ENCODE data around the gene SLC41A1.

Gene SLC41A1

GRCh38 chr1:205792481-205792881, 20.5 kb downstream of the SLC41A1 start:
- in situ Hi-C loops (cut with MboI; ENCODE audit: low sequenced_read_pairs, unreplicated experiment) = loop anchor here (10.0 to 25.0 kb wide), 3 partner anchors 122 to 320 kb away; partner anchors contain the start of gene AVPR1B
- no peak for TF ChIP-seq CTCF (IDR thresholded peaks at IDR 0.05; ENCODE audit: borderline replicate concordance, control extremely low read depth, extremely low read depth, insufficient read depth, missing control alignments)
- DNase-seq (ENCODE audit: low spot score) = no peak

- in situ Hi-C loops (cut with MboI; ENCODE audit: low sequenced_read_pairs, unreplicated experiment) = loop anchor here (10.0 to 25.0 kb wide), 3 partner anchors 123 to 321 kb away; partner anchors contain the start of gene AVPR1B
- peak; percentile 79 for DNase-seq (ENCODE audit: low spot score)
- TF ChIP-seq CTCF (IDR thresholded peaks at IDR 0.05; ENCODE audit: borderline replicate concordance, control extremely low read depth, extremely low read depth, insufficient read depth, missing control alignments) = peak; percentile 74
These were observed 21.3 kb downstream of the SLC41A1 start for GRCh38 chr1:205791568-205792180.

GRCh38 chr1:205787287-205787916, 25.6 kb downstream of the SLC41A1 start:
- DNase-seq (ENCODE audit: low spot score) = no peak
- in situ Hi-C loops (cut with MboI; ENCODE audit: low sequenced_read_pairs, unreplicated experiment) = loop anchor here (25.0 kb wide), 1 partner anchor 325 kb away; the partner anchor contains the start of gene AVPR1B
- TF ChIP-seq CTCF (IDR thresholded peaks at IDR 0.05; ENCODE audit: borderline replicate concordance, control extremely low read depth, extremely low read depth, insufficient read depth, missing control alignments) = no peak

- in situ Hi-C loops (cut with MboI; ENCODE audit: low sequenced_read_pairs, unreplicated experiment) = loop anchor here (25.0 kb wide), 1 partner anchor 326 kb away; the partner anchor contains the start of gene AVPR1B
- DNase-seq (ENCODE audit: low spot score) = no peak
- TF ChIP-seq CTCF (IDR thresholded peaks at IDR 0.05; ENCODE audit: borderline replicate concordance, control extremely low read depth, extremely low read depth, insufficient read depth, missing control alignments) = no peak
These were observed 26.4 kb downstream of the SLC41A1 start for GRCh38 chr1:205786601-205787000.

GRCh38 chr1:205785446-205785845, 27.6 kb downstream of the SLC41A1 start:
- TF ChIP-seq CTCF (IDR thresholded peaks at IDR 0.05; ENCODE audit: borderline replicate concordance, control extremely low read depth, extremely low read depth, insufficient read depth, missing control alignments) = no peak
- DNase-seq (ENCODE audit: low spot score) = no peak
- in situ Hi-C loops (cut with MboI; ENCODE audit: low sequenced_read_pairs, unreplicated experiment) = loop anchor here (25.0 kb wide), 1 partner anchor 327 kb away; the partner anchor contains the start of gene AVPR1B

- in situ Hi-C loops (cut with MboI; ENCODE audit: low sequenced_read_pairs, unreplicated experiment) = loop anchor here (25.0 kb wide), 1 partner anchor 328 kb away; the partner anchor contains the start of gene AVPR1B
- TF ChIP-seq CTCF (IDR thresholded peaks at IDR 0.05; ENCODE audit: borderline replicate concordance, control extremely low read depth, extremely low read depth, insufficient read depth, missing control alignments) = no peak
- DNase-seq (ENCODE audit: low spot score) = no peak
These were observed 29.1 kb downstream of the SLC41A1 start for GRCh38 chr1:205783904-205784303.
